Keratinocyte (primary cell): ENCODE results near the gene TRPM1.

Experiments
- CTCF ChIP-seq, 3 experiments: IDR thresholded peaks in 1 of 3; conservative IDR thresholded peaks in 1 of 3; optimal IDR thresholded peaks in 1 of 3; 2 replicates in 2 of 3; 3 replicates in 1 of 3; pipeline versions ENCODE3 to v1.5.1; 2011; ENCODE audit warnings: low read length in 3 of 3, mild to moderate bottlenecking in 3 of 3, moderate library complexity in 2 of 3, control low read depth in 1 of 3, inconsistent platforms in 1 of 3; ENCODE audit not compliant: insufficient read depth in 2 of 3; ENCODE audit errors: extremely low read depth in 1 of 3
- EZH2 ChIP-seq: IDR thresholded peaks from one replicate; pipeline ENCODE4 v1.6.1; 2012; ENCODE audit warnings: inconsistent platforms, mild to moderate bottlenecking, low read length, moderate library complexity

- TF ChIP-seq CTCF (optimal IDR thresholded peaks at IDR 0.05 in 1 of 3, IDR thresholded peaks at IDR 0.05 in 1 of 3, conservative IDR thresholded peaks at IDR 0.05 in 1 of 3; ENCODE audit: extremely low read depth in 1 of 3, insufficient read depth in 2 of 3, low read length in 3 of 3) (peak in 1 of 3 experiments; percentile 19), EZH2 (no peak)
Measured at GRCh38 chr15:30992249-30992864, 109.2 kb downstream of the TRPM1 start.
